ENCODE measurements around the gene DEAF1.
"Not testable (repeated sequence)": the region's sequence is repeated elsewhere in the genome, so short reads cannot be mapped to it uniquely, and the experiment has no call there.

The DEAF1 gene

GRCh38 chr11:701741-702461, 6.9 kb upstream of the DEAF1 start:
- DNase-seq (ENCODE audit: low spot score), result no peak

- DNase-seq (ENCODE audit: low spot score), result no peak
Measured at GRCh38 chr11:699753-700152, 4.7 kb upstream of the DEAF1 start.

GRCh38 chr11:699116-699508, 4.1 kb upstream of the DEAF1 start:
- DNase-seq (ENCODE audit: low spot score), result no peak

GRCh38 chr11:698493-699115, 3.6 kb upstream of the DEAF1 start:
- no peak for DNase-seq (ENCODE audit: low spot score)

GRCh38 chr11:697811-698311, 2.8 kb upstream of the DEAF1 start:
- DNase-seq (ENCODE audit: low spot score), result no peak

- DNase-seq (ENCODE audit: low spot score), result no peak
Measured at GRCh38 chr11:696955-697491, 2.0 kb upstream of the DEAF1 start.

GRCh38 chr11:695538-696248, 671 bp upstream of the DEAF1 start, which contains the start of gene TMEM80:
TMEM80 (plus strand) TSS chr11:695816; CDS start chr11:695828, 12 bp downstream.
- peak; percentile 99 for DNase-seq (ENCODE audit: low spot score)

GRCh38 chr11:695288-695537, 191 bp upstream of the DEAF1 start:
- no peak for DNase-seq (ENCODE audit: low spot score)

- DNase-seq (ENCODE audit: low spot score), result no peak
Measured at GRCh38 chr11:693887-694562, 997 bp downstream of the DEAF1 start.

GRCh38 chr11:693415-693831, 1.6 kb downstream of the DEAF1 start:
- DNase-seq (ENCODE audit: low spot score), result no peak

- DNase-seq (ENCODE audit: low spot score), result no peak
Measured at GRCh38 chr11:692824-693414, 2.1 kb downstream of the DEAF1 start.

GRCh38 chr11:691710-692590, 3.1 kb downstream of the DEAF1 start:
- DNase-seq (ENCODE audit: low spot score), result no peak

- DNase-seq (ENCODE audit: low spot score), result no peak
Measured at GRCh38 chr11:690738-691633, 4.0 kb downstream of the DEAF1 start.

- DNase-seq (ENCODE audit: low spot score), result not testable (repeated sequence)
Measured at GRCh38 chr11:690244-690643, 4.8 kb downstream of the DEAF1 start.

- DNase-seq (ENCODE audit: low spot score), result no peak
Measured at GRCh38 chr11:689625-690024, 5.4 kb downstream of the DEAF1 start.

GRCh38 chr11:688681-689080, 6.3 kb downstream of the DEAF1 start:
- DNase-seq (ENCODE audit: low spot score), result no peak

- DNase-seq (ENCODE audit: low spot score), result no peak
Measured at GRCh38 chr11:687751-688150, 7.3 kb downstream of the DEAF1 start.

GRCh38 chr11:686451-687243, 8.4 kb downstream of the DEAF1 start:
- DNase-seq (ENCODE audit: low spot score), result no peak

GRCh38 chr11:680970-681369, 14.1 kb downstream of the DEAF1 start:
- no peak for DNase-seq (ENCODE audit: low spot score)
